Retina (tissue), 1 donor: Measurements from ENCODE around the gene PROM1.

Source experiments
- DNase-seq: peaks from one replicate; pipeline ENCODE4 v3.0.0-alpha.2; 2016

PROM1 gene

DNA sequence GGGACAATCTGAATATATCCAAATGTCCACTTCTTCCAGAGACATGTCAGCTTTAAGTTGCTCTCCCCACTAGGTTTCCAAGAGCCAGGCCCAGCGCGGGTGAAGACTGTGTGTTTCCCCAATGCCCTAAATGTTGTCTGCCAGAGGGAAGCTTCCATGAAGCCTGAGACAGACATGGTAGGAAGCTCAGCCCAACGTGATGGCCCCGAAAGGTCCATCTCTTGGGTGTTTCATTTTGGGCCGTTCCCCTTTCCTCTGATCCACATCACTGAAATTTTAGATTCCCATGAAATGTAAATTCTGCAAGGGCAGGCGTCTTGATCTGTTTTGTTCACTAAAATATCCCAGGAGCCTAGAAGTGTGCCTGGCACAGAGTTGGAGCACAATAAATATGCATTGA lies 25.4 kb upstream of the PROM1 start:
- DNase-seq = no peak

DNA sequence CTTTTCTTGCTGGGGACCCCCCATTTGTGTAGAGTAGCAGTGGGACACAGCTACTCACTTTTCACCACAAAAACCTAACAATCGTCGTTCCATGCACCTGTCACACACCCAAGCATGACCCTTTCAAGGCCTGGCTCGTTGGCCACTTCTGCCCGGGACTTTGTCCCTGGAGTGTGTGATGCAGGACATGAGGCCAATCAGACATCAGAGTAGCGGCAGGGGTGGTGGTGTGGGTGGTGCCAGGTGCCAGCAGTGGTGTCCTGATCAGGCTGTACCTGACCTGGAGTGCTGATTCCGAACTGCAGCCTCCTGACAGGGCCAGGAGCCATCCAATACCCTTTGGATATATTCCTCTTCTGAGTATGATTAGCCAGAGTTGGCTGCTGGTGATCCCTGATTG lies 23.1 kb upstream of the PROM1 start:
- DNase-seq = no peak

DNA sequence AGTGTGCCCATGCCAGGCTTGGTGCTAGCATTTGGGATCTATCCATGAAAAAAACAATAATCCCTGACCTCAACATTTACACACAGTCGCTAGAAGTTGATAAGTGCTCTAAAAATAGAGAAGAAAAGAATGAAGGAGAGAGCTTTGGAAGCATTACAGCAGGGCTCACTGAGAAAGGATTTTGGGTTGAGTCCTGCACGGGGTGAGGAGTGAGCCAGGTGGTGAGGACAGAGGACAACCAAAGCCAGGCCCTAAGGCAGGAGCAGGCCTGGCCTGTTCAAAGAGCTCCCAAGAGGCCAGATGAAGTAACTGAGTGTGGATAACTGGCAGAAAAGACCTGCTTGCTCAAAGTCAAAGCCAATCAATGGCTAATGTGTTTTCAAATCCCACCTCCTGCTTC lies 20.7 kb upstream of the PROM1 start:
- DNase-seq = no peak

DNA sequence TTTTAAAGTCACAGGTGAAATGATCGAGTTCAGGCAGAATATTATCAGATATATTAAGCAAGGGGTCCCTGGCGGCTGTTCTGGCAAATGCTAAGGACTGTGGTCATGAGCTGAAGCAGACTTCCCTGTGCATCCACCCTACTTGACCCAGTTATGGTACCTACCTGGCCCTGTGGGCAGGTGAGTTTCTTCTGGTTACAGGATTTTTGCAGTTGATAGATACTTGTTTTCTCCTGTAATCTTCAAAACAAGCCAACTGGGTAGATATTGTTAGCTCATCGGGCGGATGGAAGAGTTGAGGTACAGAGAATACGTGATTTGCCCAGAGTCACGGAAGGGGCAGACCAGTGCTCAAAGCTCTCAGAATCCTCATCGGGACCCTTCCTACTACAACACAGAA lies 18.5 kb upstream of the PROM1 start:
- DNase-seq = no peak

DNA sequence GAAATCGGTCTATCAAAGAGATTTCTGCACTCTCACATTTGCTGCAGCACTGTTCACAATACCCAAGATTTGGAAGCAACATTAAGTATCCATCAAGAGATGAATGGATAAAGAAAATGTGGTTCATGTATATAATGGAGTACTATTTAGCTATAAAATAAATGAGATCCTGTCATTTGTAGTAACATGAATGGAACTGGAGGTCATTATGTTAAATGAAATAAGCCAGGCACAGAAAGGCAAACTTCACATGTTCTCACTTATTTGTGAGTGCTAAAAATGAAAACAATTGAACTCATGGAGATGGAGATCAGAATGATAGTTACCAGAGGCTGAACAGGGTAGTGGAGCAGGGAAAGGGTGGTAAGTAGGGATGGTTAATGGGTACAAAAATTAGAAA lies 17.0 kb upstream of the PROM1 start:
- DNase-seq = no peak

DNA sequence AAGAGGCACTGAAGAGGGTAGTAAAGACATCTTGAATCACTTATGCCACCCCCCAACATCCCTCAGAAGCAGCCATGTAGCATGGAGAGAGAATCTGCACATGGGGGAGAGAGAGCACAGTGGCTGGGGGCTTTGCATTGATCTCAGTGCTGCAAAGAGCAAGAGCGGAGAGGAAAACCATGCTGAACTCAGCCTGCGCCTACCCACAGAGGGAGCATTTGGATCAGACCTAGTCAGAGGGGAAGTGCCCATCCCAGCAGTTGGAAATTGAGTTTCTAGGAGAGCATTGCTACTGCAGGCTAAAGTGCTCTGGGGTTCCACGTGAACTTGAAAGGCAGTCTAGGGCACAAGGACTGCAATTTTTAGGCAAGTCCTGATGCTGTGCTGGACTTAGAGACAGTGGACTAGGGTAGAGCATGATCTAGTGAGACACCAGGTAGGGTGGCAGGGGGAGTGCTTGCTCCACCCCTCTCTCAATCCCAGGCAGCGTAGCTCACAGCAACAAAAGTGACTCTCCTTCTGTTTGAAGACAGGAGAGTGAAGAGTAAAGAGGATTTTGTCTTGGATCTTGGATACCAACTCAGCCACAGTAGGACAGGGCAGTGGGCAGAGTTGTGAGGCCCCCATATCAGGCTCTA lies 9.0 kb upstream of the PROM1 start:
- DNase-seq = no peak

DNA sequence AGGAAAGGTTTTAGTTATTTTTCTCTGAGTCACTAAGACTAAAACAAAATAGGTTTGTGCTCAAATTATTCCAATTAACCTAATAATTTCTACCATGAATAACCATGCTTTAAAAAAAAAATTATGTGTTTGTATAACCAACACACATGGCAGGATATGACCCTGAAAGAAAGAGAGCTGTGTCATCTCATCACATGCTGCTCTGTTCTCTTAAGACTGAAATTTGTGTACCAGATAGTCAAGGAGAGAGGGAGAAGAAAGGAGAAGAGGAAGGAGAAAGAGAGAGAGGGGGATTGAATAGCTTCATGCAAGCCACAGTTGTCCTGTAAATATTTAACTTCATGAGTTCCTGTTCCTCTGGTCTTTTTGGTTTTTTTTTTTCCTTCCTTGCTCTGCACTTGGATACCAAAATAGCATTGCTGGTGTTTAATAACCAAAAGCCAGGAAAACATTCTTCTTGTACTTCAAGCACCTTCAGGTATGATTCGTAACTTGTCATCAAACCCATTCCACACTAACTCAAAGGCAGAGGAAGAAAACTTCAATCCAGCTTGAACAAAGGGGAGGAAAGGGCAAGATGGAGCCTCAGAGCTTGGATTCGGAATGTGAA lies 6.4 kb upstream of the PROM1 start:
- DNase-seq = no peak

DNA sequence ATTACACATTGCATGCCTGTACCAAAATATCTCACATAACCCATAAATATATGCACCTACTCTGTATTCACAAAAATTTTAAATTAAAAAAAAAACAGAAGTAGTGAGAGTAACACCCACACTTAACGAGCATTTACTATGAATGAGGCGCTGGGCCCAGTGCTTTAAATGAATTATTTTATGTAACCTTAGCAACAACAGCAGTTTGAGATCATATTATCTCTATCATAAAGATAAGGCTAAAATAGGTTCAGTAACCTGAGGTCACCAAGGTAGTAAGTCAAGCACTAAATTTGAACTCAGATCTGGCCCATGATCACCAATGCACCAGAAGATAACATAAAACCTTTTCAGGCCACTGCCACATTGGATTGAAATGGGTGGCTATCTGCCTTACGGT lies 5.3 kb upstream of the PROM1 start:
- no peak for DNase-seq

DNA sequence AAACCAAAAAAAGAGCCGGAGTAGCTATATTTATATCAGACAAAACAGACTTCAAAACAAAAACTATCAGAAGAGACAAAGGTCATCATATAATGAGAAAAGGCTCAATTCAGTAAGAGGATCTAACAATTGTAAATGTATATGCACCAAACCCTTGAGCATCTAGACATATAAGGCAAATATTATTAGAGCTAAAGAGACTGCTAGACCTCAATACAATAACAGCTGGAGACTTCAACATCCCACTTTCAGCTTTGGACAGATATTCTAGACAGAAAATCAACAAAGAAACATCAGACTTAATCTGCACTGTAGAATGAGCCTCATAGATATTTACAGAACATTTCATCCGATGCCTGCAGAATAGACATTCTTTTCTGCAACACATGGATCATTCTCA lies 4.8 kb upstream of the PROM1 start:
- DNase-seq = no peak

DNA sequence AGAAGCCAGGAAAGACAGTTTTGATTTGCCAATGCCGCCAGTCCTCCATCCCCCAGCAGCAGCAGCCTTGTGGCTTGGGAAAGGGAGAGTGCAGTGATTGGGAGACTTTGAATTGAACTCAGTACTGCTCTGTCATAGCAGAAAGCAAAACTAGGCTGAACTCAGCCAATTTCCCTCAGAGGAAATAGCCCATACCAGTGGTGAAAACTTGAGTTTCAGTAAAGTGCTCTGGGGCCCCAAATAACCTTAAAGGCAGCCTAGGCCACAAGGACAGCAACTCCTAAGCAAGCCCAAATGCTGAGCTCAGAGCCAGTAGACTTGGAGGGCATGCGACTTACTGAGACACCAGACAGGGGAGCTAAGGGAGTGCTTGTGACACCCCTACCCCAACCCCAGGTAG lies 2.0 kb upstream of the PROM1 start:
- no peak for DNase-seq

DNA sequence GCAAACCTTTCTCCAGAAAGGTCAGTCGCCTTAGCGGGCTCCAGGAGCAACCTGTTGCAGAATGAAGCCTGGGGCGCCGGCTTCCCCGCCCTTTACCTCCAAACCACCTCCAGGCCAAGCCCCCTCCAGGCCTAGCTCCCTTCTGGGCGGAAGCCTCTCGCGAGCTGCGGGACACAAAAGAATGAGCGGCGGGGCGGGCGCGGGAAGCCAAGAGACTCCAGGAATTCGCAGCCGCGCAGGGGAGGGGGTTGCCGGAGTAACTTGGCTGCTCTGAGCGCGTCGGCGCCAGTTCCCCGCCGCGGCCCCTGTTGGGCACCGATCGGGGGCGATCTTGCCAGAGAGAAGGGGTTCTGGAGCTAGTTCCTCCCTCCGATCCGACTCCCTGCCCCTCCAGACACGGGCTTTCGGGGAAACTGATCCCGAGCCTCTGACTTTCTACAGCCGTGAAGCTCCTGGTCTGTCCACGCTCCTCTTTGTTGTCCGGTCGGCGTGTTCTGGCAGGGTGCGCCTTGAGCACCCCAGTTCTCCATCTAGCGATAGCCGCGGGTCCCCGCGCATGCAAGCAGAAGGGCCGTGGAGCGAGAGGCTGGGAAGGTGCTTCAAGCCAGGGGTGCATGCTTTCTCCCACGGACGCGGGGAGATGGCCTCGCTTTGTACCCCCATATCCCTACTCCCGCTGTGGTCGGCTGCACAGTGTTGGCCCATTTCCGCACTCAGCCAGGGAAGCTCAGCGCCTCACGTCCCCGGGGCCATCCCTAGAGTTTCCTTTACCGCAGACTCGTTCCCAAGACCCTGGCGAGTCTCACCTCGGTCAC lies 1.2 kb downstream of the PROM1 start:
- peak; percentile 91 for DNase-seq

DNA sequence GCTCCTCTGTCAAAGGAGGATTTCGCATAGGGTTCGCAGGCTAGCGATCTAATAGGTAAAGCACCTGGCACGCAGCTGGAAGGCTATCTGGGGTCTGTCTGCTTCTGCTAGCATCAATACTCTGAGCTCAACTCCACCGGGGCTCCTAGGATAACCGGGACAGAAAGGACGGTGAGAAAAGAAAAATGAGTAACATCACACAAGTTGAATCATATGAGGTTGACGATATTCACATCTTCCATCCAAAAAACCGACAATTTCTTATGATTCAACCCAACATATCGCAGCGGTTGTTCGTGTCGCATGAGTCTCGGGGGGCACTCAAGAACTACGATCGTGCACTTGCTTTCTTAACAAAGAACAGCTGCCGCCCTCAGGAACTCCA lies 1.8 kb downstream of the PROM1 start:
- DNase-seq = no peak

DNA sequence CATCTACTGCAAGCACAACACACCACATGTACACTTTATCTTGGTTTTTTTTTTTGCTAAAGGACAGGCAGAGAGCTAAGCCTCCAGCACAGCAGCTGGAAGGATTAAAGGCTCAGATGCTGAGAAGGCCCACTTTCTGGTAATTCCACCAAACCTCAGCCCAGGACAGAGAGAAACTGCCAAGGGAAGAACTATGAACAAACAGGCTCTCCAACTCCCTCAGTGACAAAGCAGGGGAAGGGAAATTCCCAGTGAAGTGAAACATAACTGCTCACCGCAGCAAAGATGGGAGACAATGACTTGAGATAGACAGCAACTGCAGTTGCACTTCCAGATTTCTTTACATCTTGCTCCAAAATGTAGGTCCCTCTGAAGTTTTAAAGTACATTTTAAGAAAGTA lies 4.8 kb downstream of the PROM1 start:
- no peak for DNase-seq

DNA sequence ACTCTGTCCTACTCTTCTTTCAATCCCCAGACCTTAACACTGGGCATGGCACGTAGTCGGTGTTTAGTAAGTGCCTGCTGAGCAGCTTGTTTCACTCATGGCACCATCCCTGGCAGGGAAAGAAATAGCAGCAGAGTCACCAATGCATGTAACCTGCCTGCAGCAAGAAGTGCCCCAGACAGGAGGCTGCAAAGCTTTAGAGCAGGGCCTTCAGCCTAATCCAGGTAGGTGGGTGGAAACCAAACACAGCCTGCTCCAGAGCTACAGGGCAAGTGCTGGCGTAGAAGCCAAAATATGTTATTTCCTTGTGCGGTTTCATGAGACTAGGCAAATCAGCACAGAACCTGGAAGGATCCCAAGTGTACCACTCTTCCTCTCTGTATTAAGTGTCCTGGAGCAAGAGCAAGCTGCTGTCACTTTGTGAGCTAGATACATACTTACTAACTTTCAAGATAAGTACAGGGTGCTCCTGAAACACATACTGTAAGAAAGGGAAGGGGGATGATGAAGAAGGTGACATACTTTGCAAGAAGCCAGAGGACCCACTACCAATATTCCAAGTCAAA lies 5.5 kb downstream of the PROM1 start:
- no peak for DNase-seq

DNA sequence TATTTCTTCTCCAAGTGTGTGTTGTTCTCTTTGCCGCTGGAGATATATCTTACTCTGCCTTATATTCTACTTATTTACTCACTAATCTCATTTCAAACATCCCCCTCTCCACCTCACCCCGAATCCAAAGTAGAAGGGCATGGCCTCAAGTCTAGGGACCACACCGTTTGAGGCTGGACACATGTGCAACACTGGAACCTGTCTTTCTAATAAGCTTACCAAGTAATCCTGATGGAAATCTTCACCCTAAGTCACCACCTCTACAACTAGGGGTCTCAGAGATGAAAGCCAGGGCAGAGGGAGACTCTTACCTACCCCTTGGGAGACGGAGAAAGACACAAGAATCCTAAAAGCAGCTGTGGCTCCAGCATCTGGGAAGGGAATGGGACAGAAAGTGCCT lies 6.0 kb downstream of the PROM1 start:
- no peak for DNase-seq

DNA sequence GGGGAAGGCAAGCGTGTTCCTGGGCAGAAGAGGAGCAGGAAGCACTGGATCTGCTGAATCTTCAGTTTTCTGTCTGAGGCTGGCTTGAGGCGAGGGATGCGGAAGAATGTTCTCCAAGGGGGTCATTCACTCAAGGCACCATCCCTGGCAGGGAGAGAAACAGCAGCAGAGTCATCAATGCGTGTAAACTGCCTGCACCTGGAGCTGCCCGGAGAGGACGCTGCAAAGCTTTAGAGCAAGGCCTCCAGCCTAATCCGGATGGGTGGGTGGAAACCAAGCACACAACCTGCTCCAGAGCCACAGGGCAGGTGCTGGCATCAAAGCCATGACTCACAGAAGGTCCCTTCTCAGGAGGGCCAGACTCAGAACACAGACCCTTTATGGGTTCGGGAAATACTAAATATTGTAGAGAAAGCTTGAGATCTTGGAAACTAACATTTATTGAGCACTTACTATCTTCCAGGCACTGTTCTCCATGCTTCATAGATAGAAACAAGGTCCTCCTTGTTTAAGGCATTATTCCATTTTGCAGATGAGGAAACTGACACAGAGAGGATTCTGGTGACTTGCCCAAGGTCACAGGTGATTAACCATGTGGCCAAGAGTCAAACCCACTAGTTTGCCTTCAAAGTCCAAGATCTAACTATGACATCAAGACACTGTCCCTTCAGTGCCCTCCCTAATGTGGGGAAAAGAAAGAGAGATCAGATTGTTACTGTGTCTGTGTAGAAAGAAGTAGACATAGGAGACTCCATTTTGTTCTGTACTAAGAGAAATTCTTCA lies 7.7 kb downstream of the PROM1 start:
- no peak for DNase-seq

DNA sequence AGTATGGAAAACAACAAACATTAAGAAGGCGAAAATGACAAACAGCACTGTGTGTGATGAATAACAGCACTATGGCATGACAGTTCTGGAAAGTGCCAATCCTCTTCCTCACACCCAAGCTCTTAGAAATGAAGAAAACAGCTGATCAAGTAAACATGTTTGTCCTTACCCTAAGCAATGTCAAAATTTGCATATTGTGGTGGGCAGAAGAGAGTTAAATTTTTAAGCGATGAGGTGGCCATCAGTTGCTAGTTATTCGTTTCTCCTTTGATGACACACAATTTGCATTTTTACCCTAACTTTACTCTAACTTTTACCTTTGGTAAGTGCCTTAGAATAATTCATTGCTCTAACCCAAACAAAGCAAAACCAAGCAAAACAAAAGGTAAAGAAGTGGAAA lies 8.8 kb downstream of the PROM1 start:
- DNase-seq = no peak

DNA sequence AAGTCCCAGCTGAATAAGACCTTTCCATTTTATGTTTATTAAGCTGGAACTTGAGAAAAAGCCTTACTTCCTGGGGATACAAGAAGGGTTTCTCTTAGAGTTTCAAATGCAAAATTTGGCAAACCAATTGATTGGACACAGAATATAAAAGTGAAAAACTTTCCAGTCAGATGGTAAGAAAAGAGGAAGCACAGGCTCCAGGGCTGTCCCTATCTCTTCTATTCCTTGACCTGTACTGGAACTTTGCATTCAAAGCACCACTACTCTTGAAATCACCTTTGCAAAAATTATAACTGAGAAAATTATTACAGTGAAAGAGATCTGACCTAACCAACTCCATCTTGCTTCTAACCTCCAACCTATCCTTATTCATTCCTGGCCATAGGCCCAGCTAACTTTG lies 11.7 kb downstream of the PROM1 start:
- no peak for DNase-seq

DNA sequence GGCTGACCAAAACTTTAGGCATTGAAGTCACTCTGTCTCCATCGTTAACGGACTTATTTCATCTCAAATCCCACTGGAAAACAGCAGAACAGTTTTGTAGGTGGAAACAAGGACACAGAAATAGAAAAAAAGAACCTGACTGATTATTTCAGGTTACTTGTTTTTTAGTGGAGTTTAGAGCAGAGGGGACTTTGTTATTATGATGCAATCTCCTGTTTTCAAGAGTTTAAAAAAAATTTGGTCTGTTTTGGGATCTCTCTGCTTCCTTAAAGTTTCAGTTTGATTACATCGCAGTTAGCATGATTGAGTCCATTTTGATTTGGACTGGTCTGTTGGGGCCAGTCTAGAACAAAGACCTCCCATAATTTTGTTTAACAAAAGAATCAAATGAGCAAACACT lies 13.6 kb downstream of the PROM1 start:
- no peak for DNase-seq

DNA sequence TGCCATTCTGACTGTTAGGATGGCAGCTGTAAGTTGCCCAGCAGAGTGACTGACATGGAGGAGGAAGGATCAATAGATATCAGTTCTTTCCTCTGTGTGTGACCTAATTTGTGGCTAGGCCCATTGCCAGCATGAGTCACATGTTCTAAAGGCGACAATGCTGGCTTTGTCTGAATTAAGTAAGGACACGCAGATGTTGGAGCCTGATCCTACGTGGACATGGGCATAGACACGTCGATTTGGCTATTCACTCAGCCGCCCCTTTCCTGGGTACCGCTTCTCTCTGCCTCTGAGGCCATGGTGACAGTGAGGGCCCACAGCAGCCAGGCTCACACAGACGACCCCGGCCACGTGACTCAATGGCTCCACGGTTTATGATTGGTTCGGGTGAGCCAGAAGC lies 16.3 kb downstream of the PROM1 start:
- no peak for DNase-seq

DNA sequence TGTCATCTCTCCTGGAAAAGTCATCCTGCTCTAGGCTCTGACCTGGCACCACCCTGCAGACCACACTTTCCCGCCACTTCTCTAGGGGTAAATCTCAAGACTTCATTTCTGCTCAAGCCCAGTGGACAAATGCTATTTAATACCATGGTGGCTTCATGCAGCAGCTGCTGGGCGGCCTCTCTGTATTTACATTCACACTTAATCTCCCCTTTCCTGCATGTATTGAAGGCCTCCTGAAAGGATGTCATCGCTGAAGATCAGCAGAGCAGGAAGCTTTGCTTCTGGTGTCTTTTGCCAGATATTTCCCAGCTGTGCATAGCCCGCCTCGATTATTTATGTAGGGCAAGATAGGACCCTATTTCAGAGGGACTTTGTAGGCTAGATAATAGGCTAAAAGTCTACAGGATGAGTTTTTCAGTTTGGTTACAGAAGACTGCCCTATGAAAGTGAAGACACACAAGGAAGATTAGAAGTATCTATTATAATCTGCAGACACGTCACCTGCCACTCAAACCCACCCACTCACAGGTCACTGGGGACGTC lies 17.2 kb downstream of the PROM1 start:
- DNase-seq = no peak

DNA sequence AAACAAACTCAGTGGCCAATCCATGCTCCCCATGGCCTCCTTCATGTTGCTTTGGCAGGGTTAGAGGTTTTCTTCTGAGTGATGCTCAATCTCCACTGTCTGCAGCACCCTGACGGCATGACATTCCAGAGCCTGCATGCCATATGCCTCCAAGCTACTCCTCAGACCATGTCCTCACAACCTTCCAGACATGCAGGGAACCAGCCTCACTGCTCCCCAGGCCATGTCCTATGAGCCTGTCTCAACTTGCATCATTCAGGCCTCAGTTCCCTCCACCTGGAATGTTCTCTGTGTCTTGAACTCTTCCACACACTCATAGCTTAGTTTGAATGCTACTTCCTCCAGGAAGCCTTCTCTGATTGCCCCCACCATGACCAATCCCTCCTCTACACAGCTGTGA lies 18.8 kb downstream of the PROM1 start:
- no peak for DNase-seq

DNA sequence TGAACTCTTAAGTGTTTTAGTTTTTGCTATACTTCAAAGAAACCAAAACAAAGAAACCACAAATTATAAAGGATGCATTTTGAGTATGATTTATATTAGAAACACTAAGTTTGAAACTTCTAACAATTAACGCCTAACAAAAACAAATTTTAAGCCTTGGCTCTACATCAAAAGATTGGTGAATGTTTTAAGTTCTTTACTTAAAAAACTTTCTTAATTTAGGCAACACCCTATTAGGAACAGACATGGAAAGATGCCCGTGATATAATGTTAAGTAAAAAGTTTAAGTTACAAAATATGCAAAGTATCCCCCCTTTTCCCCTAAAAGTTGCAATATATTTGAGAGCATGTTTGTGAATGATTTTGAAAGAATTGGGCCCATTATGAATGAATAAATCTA lies 21.2 kb downstream of the PROM1 start:
- DNase-seq = no peak
